Skeletal muscle cell (primary cell): ENCODE data around the gene FGF19.

Experiments
- DNase-seq: peaks from one replicate; pipeline ENCODE4 v3.0.0-alpha.2; 2010; ENCODE audit warnings: low read depth
- H3K4me3 ChIP-seq: 2 replicates; pipeline ENCODE4 v1.5.1; 2011; ENCODE audit warnings: low read depth, mild to moderate bottlenecking, control low read depth, low read length, moderate library complexity

FGF19 gene

DNA sequence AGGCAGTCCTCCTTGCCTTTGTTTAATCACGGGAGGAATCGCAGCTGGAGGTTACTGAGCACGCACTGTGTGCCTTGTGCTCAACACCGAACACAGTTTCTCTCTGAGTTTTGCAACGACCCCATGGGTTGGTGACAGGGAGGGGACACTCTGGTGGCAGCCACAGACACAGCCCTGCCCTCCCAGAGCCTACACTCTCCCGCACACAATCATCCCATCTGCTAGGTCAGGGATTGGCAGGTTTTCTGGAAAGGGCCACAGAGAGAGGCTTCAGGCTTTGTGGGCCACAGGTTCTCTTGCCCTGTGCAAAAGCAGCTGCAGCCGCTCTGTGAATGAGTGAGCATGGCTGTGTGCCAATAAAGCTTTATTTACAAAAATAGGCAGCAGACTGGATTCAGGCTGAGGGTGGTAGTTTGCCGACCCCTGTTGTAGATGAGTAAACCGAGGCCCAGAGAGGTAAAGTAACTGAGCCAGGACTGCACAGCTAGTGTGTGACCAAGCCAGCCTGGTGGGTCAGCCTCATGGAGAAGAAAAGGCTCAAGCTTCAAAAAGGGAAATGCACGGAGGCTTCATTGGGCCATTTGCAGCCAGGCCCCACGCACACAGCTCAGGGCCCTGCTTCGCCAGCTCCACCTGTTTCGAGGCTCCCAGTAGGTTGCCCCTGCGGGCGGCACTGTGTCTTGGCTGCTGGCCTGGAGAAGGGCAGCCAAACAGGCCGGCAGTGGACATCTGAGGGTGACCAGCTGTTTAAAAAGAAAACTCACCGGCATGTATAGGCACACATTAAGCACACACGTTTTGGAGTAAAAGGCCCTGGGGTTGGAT is 45.0 kb downstream of the FGF19 start:
- no peak overlapping the region for H3K4me3 ChIP-seq
- DNase-seq = no peak

GRCh38 chr11:69657911-69658625 is 45.8 kb downstream of the FGF19 start:
- no peak for DNase-seq
- H3K4me3 ChIP-seq = no peak overlapping the region

- no peak overlapping the region for H3K4me3 ChIP-seq
- no peak for DNase-seq
Measured at GRCh38 chr11:69657456-69657910, 46.3 kb downstream of the FGF19 start.

GRCh38 chr11:69656536-69657455 is 47.0 kb downstream of the FGF19 start:
- no peak overlapping the region for H3K4me3 ChIP-seq
- DNase-seq = no peak

GRCh38 chr11:69655479-69656428 is 48.1 kb downstream of the FGF19 start:
- no peak overlapping the region for H3K4me3 ChIP-seq
- DNase-seq = no peak

- H3K4me3 ChIP-seq = no peak overlapping the region
- DNase-seq = no peak
Measured at GRCh38 chr11:69654660-69655478, 49.0 kb downstream of the FGF19 start.

DNA sequence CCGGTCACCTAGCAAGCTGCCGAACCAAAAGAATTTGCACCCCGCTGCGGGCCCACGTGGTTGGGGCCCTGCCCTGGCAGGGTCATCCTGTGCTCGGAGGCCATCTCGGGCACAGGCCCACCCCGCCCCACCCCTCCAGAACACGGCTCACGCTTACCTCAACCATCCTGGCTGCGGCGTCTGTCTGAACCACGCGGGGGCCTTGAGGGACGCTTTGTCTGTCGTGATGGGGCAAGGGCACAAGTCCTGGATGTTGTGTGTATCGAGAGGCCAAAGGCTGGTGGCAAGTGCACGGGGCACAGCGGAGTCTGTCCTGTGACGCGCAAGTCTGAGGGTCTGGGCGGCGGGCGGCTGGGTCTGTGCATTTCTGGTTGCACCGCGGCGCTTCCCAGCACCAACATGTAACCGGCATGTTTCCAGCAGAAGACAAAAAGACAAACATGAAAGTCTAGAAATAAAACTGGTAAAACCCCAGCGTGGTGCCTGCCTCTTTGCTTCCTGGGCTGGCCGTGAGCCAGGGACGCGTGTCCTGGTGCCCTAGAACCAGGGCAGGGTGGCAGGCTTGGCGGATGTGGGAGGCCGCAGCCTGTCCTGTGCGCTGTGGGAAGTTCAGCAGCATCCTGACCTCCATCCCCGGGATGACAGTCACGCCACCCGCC is 49.7 kb downstream of the FGF19 start:
- DNase-seq = no peak
- H3K4me3 ChIP-seq = no peak overlapping the region

GRCh38 chr11:69653406-69653960 is 50.3 kb downstream of the FGF19 start:
- H3K4me3 ChIP-seq = no peak overlapping the region
- DNase-seq = no peak

- H3K4me3 ChIP-seq = no peak overlapping the region
- no peak for DNase-seq
Measured at GRCh38 chr11:69652999-69653398, 50.8 kb downstream of the FGF19 start.

DNA sequence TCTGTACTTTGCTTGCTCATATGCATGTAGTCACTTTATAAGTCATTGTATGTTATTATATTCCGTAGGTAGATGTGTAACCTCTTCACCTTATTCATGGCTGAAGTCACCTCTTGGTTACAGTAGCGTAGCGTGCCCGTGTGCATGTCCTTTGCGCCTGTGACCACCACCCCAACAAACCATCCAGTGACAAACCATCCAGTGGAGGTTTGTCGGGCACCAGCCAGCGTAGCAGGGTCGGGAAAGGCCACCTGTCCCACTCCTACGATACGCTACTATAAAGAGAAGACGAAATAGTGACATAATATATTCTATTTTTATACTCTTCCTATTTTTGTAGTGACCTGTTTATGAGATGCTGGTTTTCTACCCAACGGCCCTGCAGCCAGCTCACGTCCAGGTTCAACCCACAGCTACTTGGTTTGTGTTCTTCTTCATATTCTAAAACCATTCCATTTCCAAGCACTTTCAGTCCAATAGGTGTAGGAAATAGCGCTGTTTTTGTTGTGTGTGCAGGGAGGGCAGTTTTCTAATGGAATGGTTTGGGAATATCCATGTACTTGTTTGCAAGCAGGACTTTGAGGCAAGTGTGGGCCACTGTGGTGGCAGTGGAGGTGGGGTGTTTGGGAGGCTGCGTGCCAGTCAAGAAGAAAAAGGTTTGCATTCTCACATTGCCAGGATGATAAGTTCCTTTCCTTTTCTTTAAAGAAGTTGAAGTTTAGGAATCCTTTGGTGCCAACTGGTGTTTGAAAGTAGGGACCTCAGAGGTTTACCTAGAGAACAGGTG is 51.8 kb downstream of the FGF19 start:
- DNase-seq = no peak
- no peak overlapping the region for H3K4me3 ChIP-seq

GRCh38 chr11:69650832-69651344 is 52.9 kb downstream of the FGF19 start:
- H3K4me3 ChIP-seq = no peak overlapping the region
- no peak for DNase-seq

GRCh38 chr11:69650081-69650831 is 53.6 kb downstream of the FGF19 start:
- DNase-seq = no peak
- no peak overlapping the region for H3K4me3 ChIP-seq

DNA sequence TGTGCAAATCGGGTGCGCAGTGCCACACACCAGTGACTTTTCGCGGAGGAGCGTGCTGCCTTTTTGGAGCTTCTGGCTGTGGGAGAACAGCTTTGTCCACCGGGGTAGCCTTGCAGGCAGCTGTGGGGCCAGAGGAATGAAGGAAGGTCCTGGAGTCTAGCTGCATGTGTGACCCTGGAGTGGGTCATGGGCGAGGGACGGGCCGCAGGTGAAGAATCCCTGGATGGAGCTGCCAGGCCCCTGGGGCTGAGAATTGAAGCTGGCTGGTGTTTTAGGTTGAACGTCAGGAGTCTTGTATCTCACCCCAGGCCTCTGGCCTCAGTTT is 54.3 kb downstream of the FGF19 start:
- no peak overlapping the region for H3K4me3 ChIP-seq
- no peak for DNase-seq

GRCh38 chr11:69648679-69649575 is 54.9 kb downstream of the FGF19 start:
- DNase-seq = no peak
- no peak overlapping the region for H3K4me3 ChIP-seq
